GM10847 (cell line): ENCODE measurements around the gene EFCAB8.

Experiments used
- POLR2A ChIP-seq: IDR thresholded peaks from 2 replicates; pipeline ENCODE4 v1.6.1; 2011; ENCODE audit not compliant: insufficient read length; ENCODE audit errors: extremely low read depth

The EFCAB8 gene

GRCh38 chr20:32891926-32892660, 33.4 kb downstream of the EFCAB8 start:
- TF ChIP-seq POLR2A: no peak

DNA sequence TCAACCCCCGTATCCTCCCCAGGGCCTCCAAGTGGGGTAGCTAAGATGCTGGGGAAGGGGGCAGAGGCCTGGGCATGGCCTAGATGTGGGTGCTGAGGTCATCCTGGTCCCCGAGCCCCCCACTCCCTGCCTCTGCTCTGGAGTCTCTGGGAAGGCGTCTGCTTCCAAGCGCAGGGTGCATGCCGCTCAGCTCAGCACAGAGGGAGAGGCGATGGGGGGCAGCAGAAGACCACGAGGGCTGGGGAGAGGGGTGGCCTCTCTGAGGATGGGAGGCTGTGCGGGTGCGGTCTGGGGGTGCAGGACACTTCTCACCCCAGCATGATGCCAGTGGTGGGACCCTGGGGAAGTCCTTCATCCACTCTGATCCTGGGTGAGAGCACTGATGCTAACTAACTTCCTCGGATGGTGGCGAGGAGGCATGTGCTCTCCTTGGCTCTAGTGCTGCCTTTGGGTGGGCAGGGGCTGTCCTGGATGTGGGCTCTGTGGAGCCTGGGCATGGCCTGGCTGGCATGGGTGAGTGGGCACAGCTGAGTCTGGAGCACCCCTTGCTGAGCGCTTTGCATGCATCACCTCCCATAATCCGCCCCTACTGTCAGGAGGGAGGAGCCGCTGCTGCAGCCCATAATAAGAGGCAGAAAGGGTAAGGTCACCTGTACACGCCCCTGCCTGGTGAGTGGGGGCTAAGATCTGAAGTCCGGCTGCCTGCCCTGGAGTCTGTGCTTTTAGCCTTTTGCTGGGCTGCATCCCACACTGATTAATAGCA, 34.7 kb downstream of the EFCAB8 start:
- no peak for TF ChIP-seq POLR2A

DNA sequence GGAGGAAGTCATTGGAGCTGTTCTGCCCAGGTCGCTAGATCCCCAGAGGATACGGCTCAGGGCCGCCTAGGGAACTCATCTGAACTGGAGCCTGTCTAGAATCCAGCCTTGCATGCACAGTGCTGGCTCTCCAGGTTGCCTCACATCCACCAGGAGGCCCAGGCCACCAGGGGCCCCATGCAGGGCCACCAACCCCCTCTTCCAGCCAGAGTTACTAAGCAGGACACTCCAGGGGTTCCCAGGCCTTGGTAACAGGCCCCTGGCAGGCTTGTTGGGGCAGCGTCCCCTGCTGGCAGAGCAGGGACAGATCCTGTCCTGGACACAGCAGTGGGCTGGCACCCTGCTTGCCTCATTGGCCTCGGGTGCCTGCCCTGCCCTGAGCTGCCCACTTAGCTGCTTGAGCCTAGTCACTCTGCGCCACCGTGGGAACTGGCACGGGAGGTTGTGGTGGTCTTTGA, 35.3 kb downstream of the EFCAB8 start:
- no peak for TF ChIP-seq POLR2A

- no peak for TF ChIP-seq POLR2A
Measured at GRCh38 chr20:32894711-32895355, 36.1 kb downstream of the EFCAB8 start.

GRCh38 chr20:32896521-32897280, 38.0 kb downstream of the EFCAB8 start:
- TF ChIP-seq POLR2A: no peak

- TF ChIP-seq POLR2A: no peak
Measured at GRCh38 chr20:32898729-32899128, 40.0 kb downstream of the EFCAB8 start.

- no peak for TF ChIP-seq POLR2A
Measured at GRCh38 chr20:32902456-32903420, 44.0 kb downstream of the EFCAB8 start.

DNA sequence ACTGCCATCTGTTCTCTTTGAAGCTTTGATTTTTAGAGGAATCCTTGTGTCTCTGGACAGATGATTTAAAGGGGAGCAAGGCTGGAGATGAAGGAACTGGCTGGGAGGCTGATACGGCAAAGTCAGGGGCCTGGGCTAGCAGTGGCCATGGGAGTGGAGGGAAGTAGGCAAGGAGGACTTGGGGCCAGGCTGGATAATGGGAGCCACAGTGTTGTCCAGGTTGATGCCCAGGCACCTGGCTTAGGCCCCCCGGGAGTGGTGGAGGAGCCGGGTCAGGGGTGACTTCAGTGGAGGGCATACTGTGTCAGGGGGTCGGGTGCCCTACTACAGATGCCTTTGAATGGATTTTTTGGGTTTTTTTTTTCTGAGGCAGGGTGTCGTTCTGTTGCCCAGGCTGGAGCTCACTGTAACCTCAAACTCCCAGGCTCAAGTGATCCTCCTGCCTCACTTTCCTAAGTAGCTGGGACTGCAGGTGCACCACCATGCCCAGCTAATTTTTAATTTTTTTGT, 45.0 kb downstream of the EFCAB8 start:
- no peak for TF ChIP-seq POLR2A

DNA sequence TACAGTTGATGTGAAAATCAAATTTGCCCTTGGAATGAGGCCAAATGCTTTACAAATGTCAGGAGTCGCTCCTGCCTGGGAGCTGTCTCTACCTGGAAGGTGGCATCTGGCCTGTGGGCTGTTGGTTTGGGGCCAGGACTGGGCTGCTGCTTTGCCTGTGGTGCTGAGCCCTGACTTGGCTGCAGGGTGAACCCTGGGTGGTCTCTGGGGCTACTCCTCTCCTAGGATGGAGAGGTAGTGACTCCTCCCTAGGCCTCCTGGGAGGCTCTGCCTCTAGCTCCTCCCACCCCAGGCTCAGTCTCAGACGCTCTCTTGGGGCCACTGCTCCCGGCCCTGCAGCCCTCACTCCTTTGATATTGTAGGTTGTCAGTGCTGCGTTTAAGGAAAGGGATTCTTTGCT, 47.5 kb downstream of the EFCAB8 start:
- TF ChIP-seq POLR2A: no peak

DNA sequence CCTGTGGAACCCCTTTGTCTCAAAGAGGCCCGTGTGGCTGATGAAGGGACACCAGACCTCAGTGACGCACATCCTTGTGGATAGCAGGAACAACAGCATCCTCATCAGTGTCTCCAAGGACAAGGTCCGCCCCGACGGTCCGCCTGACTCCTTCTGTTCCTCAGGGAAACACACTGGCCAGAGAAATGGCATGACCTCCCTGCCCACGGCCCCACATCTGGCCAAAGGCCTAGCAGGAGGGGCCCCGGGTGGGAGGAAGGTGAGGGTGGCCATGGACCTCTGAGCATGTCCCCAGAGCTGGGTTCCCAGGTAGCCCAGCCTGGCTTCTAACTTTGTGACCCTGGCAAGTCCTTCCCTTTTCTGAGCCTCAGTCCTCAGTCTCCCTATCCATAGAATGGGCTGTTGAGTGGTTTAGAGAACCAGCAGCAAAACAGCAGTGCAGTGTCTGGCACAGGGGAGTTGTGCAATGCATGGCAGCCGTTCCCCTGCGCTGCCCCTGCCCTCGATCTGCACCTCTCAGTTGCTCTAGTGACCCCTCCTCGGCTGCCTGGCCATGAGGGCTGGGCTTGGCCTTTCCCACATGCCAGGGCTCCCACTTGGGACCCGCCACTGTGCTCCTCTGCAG, 48.3 kb downstream of the EFCAB8 start:
- TF ChIP-seq POLR2A: no peak

DNA sequence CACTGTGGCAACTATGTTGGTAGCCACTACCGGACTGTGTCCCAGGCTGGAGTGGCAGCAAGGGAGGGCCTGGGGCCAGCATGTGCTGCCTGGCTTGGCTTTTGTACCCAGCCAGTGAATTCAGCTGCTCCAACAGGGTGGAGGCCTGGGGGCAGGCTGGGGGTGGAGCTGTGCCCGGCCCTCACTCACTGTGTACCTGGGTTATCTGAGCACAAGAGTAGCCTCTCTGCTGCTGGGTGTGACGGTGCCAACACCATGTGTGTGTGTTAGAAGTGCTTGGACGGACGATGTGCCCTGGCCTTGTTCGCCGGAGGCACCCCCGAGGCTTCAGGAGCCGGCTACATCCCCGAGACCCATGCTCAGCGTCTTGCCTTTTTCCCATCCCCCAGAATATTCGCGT, 49.2 kb downstream of the EFCAB8 start:
- TF ChIP-seq POLR2A: no peak

GRCh38 chr20:32908334-32909292, 49.9 kb downstream of the EFCAB8 start:
- no peak for TF ChIP-seq POLR2A

GRCh38 chr20:32909451-32909850, 50.7 kb downstream of the EFCAB8 start:
- no peak for TF ChIP-seq POLR2A
